ENCODE results near the gene CAMLG.

DNA sequence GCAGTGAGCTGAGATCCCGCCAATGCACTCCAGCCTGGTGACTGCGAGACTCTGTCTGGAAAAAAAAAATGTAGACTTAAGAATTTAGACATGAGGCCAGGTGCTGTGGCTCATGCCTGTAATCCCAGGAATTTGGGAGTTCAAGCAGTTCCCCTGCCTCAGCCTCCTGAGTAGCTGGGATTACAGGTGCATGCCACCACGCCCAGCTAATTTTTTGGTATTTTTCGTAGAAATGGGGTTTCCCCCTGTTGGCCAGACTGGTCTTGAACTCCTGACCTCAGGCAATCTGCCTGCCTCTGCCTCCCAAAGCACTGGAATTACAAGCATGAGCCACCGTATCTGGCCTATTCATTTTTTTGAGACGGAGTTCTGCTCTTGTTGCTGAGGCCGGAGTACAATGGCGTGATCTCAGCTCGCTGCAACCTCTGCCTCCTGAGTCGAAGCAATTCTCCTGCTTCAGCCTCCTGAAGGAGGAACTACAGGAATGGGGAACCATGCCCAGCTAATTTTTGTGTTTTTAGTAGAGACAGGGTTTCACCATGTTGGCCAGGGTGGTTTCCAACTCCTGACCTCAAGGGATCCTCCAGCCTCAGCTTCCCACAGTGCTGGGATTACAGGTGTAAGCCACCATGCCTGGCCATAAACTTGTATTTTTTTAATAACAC is 34.2 kb downstream of the CAMLG start:
- no peak for TF ChIP-seq CTCF (IDR thresholded peaks at IDR 0.05)
- no peak for TF ChIP-seq EZH2 (IDR thresholded peaks at IDR 0.05; ENCODE audit: borderline replicate concordance, insufficient read depth, low read depth, low read length, poor library complexity, severe bottlenecking)
